B cell (primary cell): Measurements from ENCODE around the gene CHD5. TPM values are rescaled to one million over a fixed set of nuclear protein-coding genes. Genes with fewer than 3 reads are reported as not detected.

Source experiments
- ATAC-seq: fragments of 200-7000 bp; cut with Tn5 transposase; one replicate; pipeline ENCODE4 v1.10.0; 2021; ENCODE audit warnings: low read depth, mild to moderate bottlenecking, moderate number of reproducible peaks, moderate library complexity
- CTCF ChIA-PET: fragments of 350-600 bp; sonication (Branson Sonifier 250); formaldehyde crosslinking; loops from one replicate; lab custom pipeline; 2021; ENCODE audit warnings: antibody characterized with exemption, inconsistent platforms; lab: Charles Lee
- POLR2A ChIA-PET: fragments of 350-600 bp; sonication (Branson Sonifier 250); formaldehyde crosslinking; loops from one replicate; lab custom pipeline; 2021; ENCODE audit warnings: antibody characterized with exemption; lab: Charles Lee
- DNase-seq: peaks from one replicate; pipeline ENCODE4 v3.0.0; 2013
- H2AFZ ChIP-seq: 2 replicates; pipeline ENCODE4 v1.6.1; 2012; ENCODE audit warnings: mild to moderate bottlenecking, low read depth, low read length; ENCODE audit not compliant: insufficient read depth, poor library complexity, severe bottlenecking
- H3K27ac ChIP-seq, 2 donors: 1 replicate in 1 of 2; 2 replicates in 1 of 2; pipeline ENCODE4 v1.5.1; 2012 to 2013; ENCODE audit warnings: low read length in 2 of 2, mild to moderate bottlenecking in 2 of 2, moderate library complexity in 1 of 2
- H3K27me3 ChIP-seq, 4 experiments: fragments of 200-600 bp in 1 of 4; sonication (generic) in 1 of 4; replicated peaks in 1 of 4; 1 replicate in 2 of 4; 2 replicates in 2 of 4; pipeline versions ENCODE4 v1.6.1 to v1.7.0; 2013 to 2016; ENCODE audit warnings: low read length in 3 of 4, mild to moderate bottlenecking in 2 of 4, mixed read lengths in 1 of 4, moderate library complexity in 1 of 4; ENCODE audit not compliant: insufficient read depth in 4 of 4, control insufficient read depth in 3 of 4; ENCODE audit errors: control extremely low read depth in 1 of 4
- H3K36me3 ChIP-seq, 2 experiments: replicated peaks in 1 of 2; 1 replicate in 1 of 2; 2 replicates in 1 of 2; pipeline versions ENCODE4 v1.6.1 to v1.7.1; 2013; ENCODE audit warnings: low read length in 1 of 2; ENCODE audit not compliant: insufficient read depth in 2 of 2, control insufficient read depth in 1 of 2; ENCODE audit errors: control extremely low read depth in 1 of 2, extremely low read depth in 1 of 2
- H3K4me1 ChIP-seq, 2 donors: fragments of 200-600 bp in 1 of 2; sonication (generic) in 1 of 2; 1 replicate in 1 of 2; 2 replicates in 1 of 2; pipeline versions ENCODE4 v1.5.1 to v1.6.1; 2013 to 2017; ENCODE audit warnings: low read length in 2 of 2; ENCODE audit not compliant: control insufficient read depth in 2 of 2, insufficient read depth in 2 of 2
- H3K4me2 ChIP-seq: replicated peaks from 2 replicates; pipeline ENCODE3; 2012; ENCODE audit warnings: mild to moderate bottlenecking, low read depth, low read length; ENCODE audit not compliant: poor library complexity, severe bottlenecking
- H3K4me3 ChIP-seq, 5 experiments: fragments of 200-600 bp in 1 of 5; sonication (generic) in 1 of 5; 1 replicate in 3 of 5; 2 replicates in 2 of 5; pipeline versions ENCODE4 v1.5.1 to v1.7.0; 2011 to 2016; ENCODE audit warnings: low read length in 4 of 5, mild to moderate bottlenecking in 4 of 5, low read depth in 2 of 5, control low read depth in 1 of 5, moderate library complexity in 1 of 5; ENCODE audit not compliant: insufficient read depth in 1 of 5; ENCODE audit errors: control extremely low read depth in 1 of 5, extremely low read depth in 1 of 5
- H3K79me2 ChIP-seq: fragments of 200-600 bp; sonication (generic); one replicate; pipeline ENCODE4 v1.6.0; 2016; ENCODE audit warnings: low read length; ENCODE audit not compliant: control insufficient read depth, insufficient read depth
- H3K9ac ChIP-seq: fragments of 200-600 bp; sonication (generic); 2 replicates; pipeline ENCODE4 v1.6.1; 2017; ENCODE audit warnings: mild to moderate bottlenecking, low read length, moderate library complexity
- H3K9me3 ChIP-seq, 3 donors: one replicate each; pipeline versions ENCODE4 v1.6.1 to v1.7.1; 2013; ENCODE audit warnings: low read length in 2 of 3; ENCODE audit not compliant: control insufficient read depth in 2 of 3, insufficient read depth in 1 of 3; ENCODE audit errors: control extremely low read depth in 1 of 3
- H4K20me1 ChIP-seq: 2 replicates; pipeline ENCODE4 v1.6.0; 2012; ENCODE audit warnings: mild to moderate bottlenecking, low read length; ENCODE audit not compliant: insufficient read depth, control insufficient read depth, poor library complexity, severe bottlenecking
- H3K27ac Mint-ChIP-seq: one replicate; pipeline ENCODE4 v1.8.0; 2021; ENCODE audit warnings: mixed read lengths
- H3K27me3 Mint-ChIP-seq: one replicate; pipeline ENCODE4 v1.8.0; 2021; ENCODE audit warnings: mixed read lengths
- H3K4me1 Mint-ChIP-seq: one replicate; pipeline ENCODE4 v1.8.0; 2021; ENCODE audit warnings: mixed read lengths
- H3K4me3 Mint-ChIP-seq: one replicate; pipeline ENCODE4 v1.8.0; 2021; ENCODE audit warnings: mixed read lengths
- H3K9me3 Mint-ChIP-seq: one replicate; pipeline ENCODE4 v1.8.0; 2022; ENCODE audit warnings: mixed read lengths; ENCODE audit not compliant: insufficient read depth
- CTCF ChIP-seq: fragments of 200-600 bp; IDR thresholded peaks from one replicate; pipeline ENCODE4 v1.8.0; 2022; ENCODE audit warnings: antibody characterized with exemption, mild to moderate bottlenecking
- EZH2 ChIP-seq: IDR thresholded peaks from 2 replicates; pipeline ENCODE4 v1.6.1; 2012; ENCODE audit warnings: borderline replicate concordance, low read depth, mild to moderate bottlenecking, moderate library complexity, low read length; ENCODE audit not compliant: insufficient read depth, poor library complexity, severe bottlenecking
- WGBS: methylation state at CpG from one replicate; pipeline ENCODE4 v1.1.5; 2013; ENCODE audit warnings: missing lambda C conversion rate; ENCODE audit not compliant: insufficient coverage; 5-methylcytosine and 5-hydroxymethylcytosine counted together
- intact Hi-C: fragments of 100-400 bp; cut with micrococcal nuclease; formaldehyde crosslinking; loops from one replicate; pipeline ENCODE4 v1.10.0; 2022
- polyA plus RNA-seq: library from polyadenylated mRNA; depleted of rRNA; stranded (reverse); fragments of >200 nt; gene quantifications from 2 replicates; pipeline ENCODE4 v1.2.3, GENCODE V29; 2012
- total RNA-seq, 2 donors: library from RNA; stranded (reverse); fragments of 120-200 nt in 1 of 2; gene quantifications; 1 replicate in 1 of 2; 2 replicates in 1 of 2; pipeline versions ENCODE4 v1.2.3 to v1.2.4, GENCODE V29; 2013 to 2022

Gene CHD5
- total and polyA plus RNA-seq, 2 donors (not counting 1 experiment from before 2014, with no cell fraction given), result 0.18 to 0.20 TPM

- Histone ChIP-seq H3K27me3 (peaks cover 0 to 9% (median under 1%) of the 10 kb centered on the region in 4 experiments), H3K9me3 (no peaks in the 10 kb centered on the region), H3K27ac (no peak overlapping the region), H3K79me2 (no peaks in the 10 kb centered on the region), H3K36me3 (peaks cover 0 to 7% of the 10 kb centered on the region in 2 experiments), H3K4me1 (no peaks in the 10 kb centered on the region), H3K4me2 (no peak overlapping the region), H4K20me1 (no peaks in the 10 kb centered on the region), H2AFZ (no peak overlapping the region), H3K9ac (no peak overlapping the region), H3K4me3 (no peak overlapping the region)
- Mint-ChIP-seq H3K4me3 (no peak overlapping the region), H3K4me1 (no peaks in the 10 kb centered on the region), H3K27ac (no peak overlapping the region), H3K27me3 (no peaks in the 10 kb centered on the region), H3K9me3 (no peaks in the 10 kb centered on the region)
- 51% methylated on average over 16 of the region's 23 CpGs for WGBS
- intact Hi-C loops, result no loop called here
- ATAC-seq (no peak), DNase-seq (no peak)
- TF ChIP-seq EZH2 (no peak), CTCF (no peak)
- ChIA-PET CTCF (no interaction called here), POLR2A (no interaction called here)
Measured at GRCh38 chr1:6100861-6101783, 79.0 kb downstream of the CHD5 start.
